ENCODE data around the gene RNPEP. TPM values are rescaled to one million over a fixed set of nuclear protein-coding genes. Genes with fewer than 3 reads are reported as not detected.

The RNPEP gene
- polyA plus RNA-seq, 3 donors, result 108 to 153 (median 127) TPM

DNA sequence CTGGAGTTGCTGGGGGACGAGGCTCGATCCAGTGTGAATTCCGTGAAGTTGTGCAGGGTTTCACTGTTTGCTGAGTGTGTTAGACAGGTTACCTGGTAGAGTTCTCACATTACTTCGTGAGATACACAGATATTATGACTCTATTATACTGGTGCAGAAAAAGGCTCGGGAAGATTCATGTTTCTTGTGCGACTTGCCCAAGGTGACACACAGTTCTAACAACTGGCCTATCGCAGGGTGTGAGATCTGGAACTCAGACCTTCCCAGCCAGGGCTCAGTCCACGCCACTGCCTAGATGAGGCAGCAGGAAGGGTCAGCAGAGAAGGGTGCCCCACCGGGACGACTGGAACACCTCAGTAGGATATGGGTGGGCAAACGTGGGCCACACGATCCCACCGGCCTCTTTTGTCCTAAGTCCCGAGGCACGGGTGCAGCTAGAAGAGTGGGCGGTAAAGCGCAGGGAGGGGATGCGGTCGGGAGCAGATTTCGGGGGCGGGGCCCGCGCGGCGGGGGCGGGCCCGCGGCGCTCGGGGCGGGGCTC, 296 bp upstream of the RNPEP start:
- Mint-ChIP-seq H3K9me3 (no peaks in the 10 kb centered on the region), H3K4me1 (peaks cover 28% of the 10 kb centered on the region), H3K4me3 (peak overlapping the region; percentile 94 to 95), H3K36me3 (peaks cover 12 to 16% of the 10 kb centered on the region in 2 donors), H3K27me3 (ENCODE audit: low read depth in 3 of 3) (peaks cover 0 to 10% (median 2%) of the 10 kb centered on the region in 3 donors), H3K27ac (peak overlapping the region; percentile 70 to 92 (median 89))
- peak overlapping the region; percentile 91 for H2AFZ ChIP-seq (ENCODE audit: insufficient read depth, low read depth, low read length, poor library complexity, severe bottlenecking)
- H4K20me1 ChIP-seq (ENCODE audit: insufficient read depth, low read length), result peaks cover 40% of the 10 kb centered on the region
- H3K4me2 ChIP-seq (replicated peaks; ENCODE audit: extremely low read depth, low read length, poor library complexity, severe bottlenecking), result peak overlapping the region; percentile 83
- peak in 1 of 3 donors; percentile 6 for DNase-seq
- H3K9ac ChIP-seq (ENCODE audit: insufficient read depth, low read length, poor library complexity, severe bottlenecking), result peak overlapping the region; percentile 96
- peaks cover 18 to 19% of the 10 kb centered on the region in 2 donors for H3K4me1 ChIP-seq (ENCODE audit: control insufficient read depth in 1 of 2, insufficient read depth in 2 of 2, low read length in 2 of 2)
- intact Hi-C loops (cut with micrococcal nuclease), result no loop called here
- peak overlapping the region in 1 of 2 donors; percentile 88 for H3K27ac ChIP-seq (ENCODE audit: low read depth in 1 of 2, low read length in 2 of 2)
- 13% methylated on average over 28 of the region's 31 CpGs for WGBS (ENCODE audit: insufficient coverage)
- H3K4me3 ChIP-seq (replicated peaks in 1 of 3; ENCODE audit: low read depth in 2 of 3, low read length in 3 of 3), result peak overlapping the region; percentile 32 to 89 (median 89)
- peaks cover 8 to 9% of the 10 kb centered on the region in 2 donors for H3K36me3 ChIP-seq (replicated peaks in 1 of 2; ENCODE audit: control insufficient read depth in 1 of 2, insufficient read depth in 2 of 2, low read length in 2 of 2)
- H3K9me3 ChIP-seq (replicated peaks in 1 of 2; ENCODE audit: control insufficient read depth in 1 of 2, insufficient read depth in 1 of 2, low read length in 2 of 2), result no peaks in the 10 kb centered on the region
- no peaks in the 10 kb centered on the region for H3K27me3 ChIP-seq (ENCODE audit: control insufficient read depth in 2 of 2, insufficient read depth in 2 of 2, low read length in 2 of 2)
- TF ChIP-seq, protein P1, sequence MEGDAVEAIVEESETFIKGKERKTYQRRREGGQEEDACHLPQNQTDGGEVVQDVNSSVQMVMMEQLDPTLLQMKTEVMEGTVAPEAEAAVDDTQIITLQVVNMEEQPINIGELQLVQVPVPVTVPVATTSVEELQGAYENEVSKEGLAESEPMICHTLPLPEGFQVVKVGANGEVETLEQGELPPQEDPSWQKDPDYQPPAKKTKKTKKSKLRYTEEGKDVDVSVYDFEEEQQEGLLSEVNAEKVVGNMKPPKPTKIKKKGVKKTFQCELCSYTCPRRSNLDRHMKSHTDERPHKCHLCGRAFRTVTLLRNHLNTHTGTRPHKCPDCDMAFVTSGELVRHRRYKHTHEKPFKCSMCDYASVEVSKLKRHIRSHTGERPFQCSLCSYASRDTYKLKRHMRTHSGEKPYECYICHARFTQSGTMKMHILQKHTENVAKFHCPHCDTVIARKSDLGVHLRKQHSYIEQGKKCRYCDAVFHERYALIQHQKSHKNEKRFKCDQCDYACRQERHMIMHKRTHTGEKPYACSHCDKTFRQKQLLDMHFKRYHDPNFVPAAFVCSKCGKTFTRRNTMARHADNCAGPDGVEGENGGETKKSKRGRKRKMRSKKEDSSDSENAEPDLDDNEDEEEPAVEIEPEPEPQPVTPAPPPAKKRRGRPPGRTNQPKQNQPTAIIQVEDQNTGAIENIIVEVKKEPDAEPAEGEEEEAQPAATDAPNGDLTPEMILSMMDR (IDR thresholded peaks at IDR 0.05), result no peak
- peaks cover 46% of the 10 kb centered on the region for H3K79me2 ChIP-seq (ENCODE audit: insufficient read depth, low read length)

DNA sequence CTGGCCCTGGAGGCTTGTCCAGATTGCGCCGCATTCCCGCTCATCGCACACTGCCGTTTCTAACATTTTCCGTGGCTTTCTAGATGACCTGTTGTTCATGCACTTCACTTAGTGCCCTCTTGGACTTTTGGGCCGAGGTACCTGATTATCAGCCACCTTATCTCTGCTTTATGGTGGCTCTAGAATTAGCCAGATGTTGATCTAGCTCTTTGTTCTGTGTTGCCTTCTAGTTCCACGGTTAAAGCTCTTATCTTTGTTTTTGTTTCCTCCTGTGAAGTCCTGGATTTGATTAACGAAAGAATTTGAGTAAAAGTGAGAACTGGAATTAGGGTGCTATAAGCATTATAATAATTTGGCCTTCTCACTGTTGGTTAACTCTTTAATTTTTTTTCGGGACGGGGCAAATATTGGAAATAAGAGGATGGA, 945 bp downstream of the RNPEP start:
- H2AFZ ChIP-seq (ENCODE audit: insufficient read depth, low read depth, low read length, poor library complexity, severe bottlenecking), result peak overlapping the region; percentile 91
- H3K27me3 ChIP-seq (ENCODE audit: control insufficient read depth in 2 of 2, insufficient read depth in 2 of 2, low read length in 2 of 2), result no peaks in the 10 kb centered on the region
- intact Hi-C loops (cut with micrococcal nuclease), result no loop called here
- Mint-ChIP-seq H3K36me3 (peaks cover 13 to 26% of the 10 kb centered on the region in 2 donors), H3K9me3 (no peaks in the 10 kb centered on the region), H3K4me3 (peak overlapping the region; percentile 92 to 97), H3K27me3 (ENCODE audit: low read depth in 3 of 3) (peaks cover 0 to 7% (median 2%) of the 10 kb centered on the region in 3 donors), H3K27ac (peak overlapping the region; percentile 61 to 93 (median 79)), H3K4me1 (peaks cover 28% of the 10 kb centered on the region)
- H3K4me3 ChIP-seq (replicated peaks in 1 of 3; ENCODE audit: low read depth in 2 of 3, low read length in 3 of 3), result peak overlapping the region; percentile 70 to 89 (median 89)
- H3K4me2 ChIP-seq (replicated peaks; ENCODE audit: extremely low read depth, low read length, poor library complexity, severe bottlenecking), result peak overlapping the region; percentile 83
- H3K79me2 ChIP-seq (ENCODE audit: insufficient read depth, low read length), result peaks cover 59% of the 10 kb centered on the region
- peaks cover 8 to 22% of the 10 kb centered on the region in 2 donors for H3K36me3 ChIP-seq (replicated peaks in 1 of 2; ENCODE audit: control insufficient read depth in 1 of 2, insufficient read depth in 2 of 2, low read length in 2 of 2)
- peak overlapping the region; percentile 42 to 88 for H3K27ac ChIP-seq (ENCODE audit: low read depth in 1 of 2, low read length in 2 of 2)
- no peaks in the 10 kb centered on the region for H3K9me3 ChIP-seq (replicated peaks in 1 of 2; ENCODE audit: control insufficient read depth in 1 of 2, insufficient read depth in 1 of 2, low read length in 2 of 2)
- peaks cover 18 to 19% of the 10 kb centered on the region in 2 donors for H3K4me1 ChIP-seq (ENCODE audit: control insufficient read depth in 1 of 2, insufficient read depth in 2 of 2, low read length in 2 of 2)
- TF ChIP-seq, protein P1 (IDR thresholded peaks at IDR 0.05), result no peak
- no peak for DNase-seq
- peak overlapping the region; percentile 96 for H3K9ac ChIP-seq (ENCODE audit: insufficient read depth, low read length, poor library complexity, severe bottlenecking)
- H4K20me1 ChIP-seq (ENCODE audit: insufficient read depth, low read length), result peaks cover 53% of the 10 kb centered on the region
- WGBS (ENCODE audit: insufficient coverage), result 20% methylated on average over 9 of the region's 11 CpGs

All from CD14-positive monocyte (primary cell).